ENCODE measurements around the gene CTNNA2.

CTNNA2 gene

GRCh38 chr2:79771493-79771892 is 258.6 kb downstream of the CTNNA2 start:
- Histone ChIP-seq H2BK12ac (ENCODE audit: low read length) (no peak overlapping the region), H3K79me1 (ENCODE audit: low read length) (no peaks in the 10 kb centered on the region), H2BK120ac (ENCODE audit: insufficient read depth, low read length, poor library complexity) (no peak overlapping the region), H4K12ac (ENCODE audit: low read depth, low read length) (no peak overlapping the region), H3K4me2 (ENCODE audit: low read length) (no peak overlapping the region), H2AFZ (ENCODE audit: insufficient read depth, low read length, poor library complexity) (no peak overlapping the region), H3K79me2 (ENCODE audit: control insufficient read depth, insufficient read depth, low read length, poor library complexity) (no peaks in the 10 kb centered on the region), H3K4me1 (ENCODE audit: control insufficient read depth in 1 of 2, insufficient read depth in 2 of 2, low read length in 2 of 2) (no peaks in the 10 kb centered on the region), H3K27ac (ENCODE audit: low read depth, low read length) (no peak overlapping the region), H4K91ac (ENCODE audit: low read depth, low read length) (no peak overlapping the region), H3K4ac (ENCODE audit: low read depth, low read length) (no peak overlapping the region), H3K14ac (ENCODE audit: low read length) (no peak overlapping the region), H3K9me3 (ENCODE audit: insufficient read depth, low read depth, low read length) (no peaks in the 10 kb centered on the region), H3K9ac (ENCODE audit: low read length) (no peak overlapping the region), H3K18ac (ENCODE audit: low read length) (no peak overlapping the region), H3K27me3 (ENCODE audit: insufficient read depth, low read length) (no peaks in the 10 kb centered on the region), H2AK5ac (ENCODE audit: low read length) (no peak overlapping the region), H3K4me3 (ENCODE audit: low read depth, low read length) (no peak overlapping the region), H4K8ac (ENCODE audit: low read depth, low read length) (no peak overlapping the region), H2BK5ac (ENCODE audit: low read depth, low read length, poor library complexity) (no peak overlapping the region), H3K36me3 (ENCODE audit: control insufficient read depth in 1 of 2, insufficient read depth in 2 of 2, low read length in 2 of 2) (no peaks in the 10 kb centered on the region), H3K23ac (ENCODE audit: low read length) (no peak overlapping the region)
- DNase-seq: no peak
- no CpG with 5 or more reads among the region's 3 CpGs for WGBS (ENCODE audit: extremely low coverage, insufficient coverage, insufficient read length)

- Histone ChIP-seq H3K36me3 (ENCODE audit: control insufficient read depth in 1 of 2, insufficient read depth in 2 of 2, low read length in 2 of 2) (no peaks in the 10 kb centered on the region), H3K9ac (ENCODE audit: low read length) (no peak overlapping the region), H3K27ac (ENCODE audit: low read depth, low read length) (no peak overlapping the region), H3K79me1 (ENCODE audit: low read length) (no peaks in the 10 kb centered on the region), H3K18ac (ENCODE audit: low read length) (no peak overlapping the region), H4K8ac (ENCODE audit: low read depth, low read length) (no peak overlapping the region), H3K27me3 (ENCODE audit: insufficient read depth, low read length) (no peaks in the 10 kb centered on the region), H3K23ac (ENCODE audit: low read length) (no peak overlapping the region), H3K4me2 (ENCODE audit: low read length) (no peak overlapping the region), H4K12ac (ENCODE audit: low read depth, low read length) (no peak overlapping the region), H3K4me1 (ENCODE audit: control insufficient read depth in 1 of 2, insufficient read depth in 2 of 2, low read length in 2 of 2) (no peaks in the 10 kb centered on the region), H3K4me3 (ENCODE audit: low read depth, low read length) (no peak overlapping the region), H2BK120ac (ENCODE audit: insufficient read depth, low read length, poor library complexity) (no peak overlapping the region), H3K9me3 (ENCODE audit: insufficient read depth, low read depth, low read length) (no peaks in the 10 kb centered on the region), H3K14ac (ENCODE audit: low read length) (no peak overlapping the region), H2BK5ac (ENCODE audit: low read depth, low read length, poor library complexity) (no peak overlapping the region), H4K91ac (ENCODE audit: low read depth, low read length) (no peak overlapping the region), H2BK12ac (ENCODE audit: low read length) (no peak overlapping the region), H3K79me2 (ENCODE audit: control insufficient read depth, insufficient read depth, low read length, poor library complexity) (no peaks in the 10 kb centered on the region), H2AFZ (ENCODE audit: insufficient read depth, low read length, poor library complexity) (no peak overlapping the region), H2AK5ac (ENCODE audit: low read length) (no peak overlapping the region), H3K4ac (ENCODE audit: low read depth, low read length) (no peak overlapping the region)
- no CpG with 5 or more reads among the region's 2 CpGs for WGBS (ENCODE audit: extremely low coverage, insufficient coverage, insufficient read length)
- no peak for DNase-seq
Measured at GRCh38 chr2:79774016-79774415, 261.2 kb downstream of the CTNNA2 start.

GRCh38 chr2:79776461-79776860 is 263.6 kb downstream of the CTNNA2 start:
- Histone ChIP-seq H3K4ac (ENCODE audit: low read depth, low read length) (no peak overlapping the region), H2BK12ac (ENCODE audit: low read length) (no peak overlapping the region), H4K91ac (ENCODE audit: low read depth, low read length) (no peak overlapping the region), H3K27me3 (ENCODE audit: insufficient read depth, low read length) (no peaks in the 10 kb centered on the region), H3K27ac (ENCODE audit: low read depth, low read length) (no peak overlapping the region), H3K79me2 (ENCODE audit: control insufficient read depth, insufficient read depth, low read length, poor library complexity) (no peaks in the 10 kb centered on the region), H4K12ac (ENCODE audit: low read depth, low read length) (no peak overlapping the region), H3K79me1 (ENCODE audit: low read length) (no peaks in the 10 kb centered on the region), H3K4me2 (ENCODE audit: low read length) (no peak overlapping the region), H2AK5ac (ENCODE audit: low read length) (no peak overlapping the region), H3K9ac (ENCODE audit: low read length) (no peak overlapping the region), H3K4me3 (ENCODE audit: low read depth, low read length) (no peak overlapping the region), H2BK5ac (ENCODE audit: low read depth, low read length, poor library complexity) (no peak overlapping the region), H2BK120ac (ENCODE audit: insufficient read depth, low read length, poor library complexity) (no peak overlapping the region), H4K8ac (ENCODE audit: low read depth, low read length) (no peak overlapping the region), H3K14ac (ENCODE audit: low read length) (no peak overlapping the region), H3K9me3 (ENCODE audit: insufficient read depth, low read depth, low read length) (no peaks in the 10 kb centered on the region), H3K23ac (ENCODE audit: low read length) (no peak overlapping the region), H3K36me3 (ENCODE audit: control insufficient read depth in 1 of 2, insufficient read depth in 2 of 2, low read length in 2 of 2) (no peaks in the 10 kb centered on the region), H3K4me1 (ENCODE audit: control insufficient read depth in 1 of 2, insufficient read depth in 2 of 2, low read length in 2 of 2) (peaks cover 0 to 2% of the 10 kb centered on the region in 2 experiments), H3K18ac (ENCODE audit: low read length) (no peak overlapping the region), H2AFZ (ENCODE audit: insufficient read depth, low read length, poor library complexity) (no peak overlapping the region)
- DNase-seq: no peak
- no CpG with 5 or more reads among the region's 2 CpGs for WGBS (ENCODE audit: extremely low coverage, insufficient coverage, insufficient read length)

- Histone ChIP-seq H4K8ac (ENCODE audit: low read depth, low read length) (no peak overlapping the region), H3K9me3 (ENCODE audit: insufficient read depth, low read depth, low read length) (no peaks in the 10 kb centered on the region), H2BK12ac (ENCODE audit: low read length) (no peak overlapping the region), H3K23ac (ENCODE audit: low read length) (no peak overlapping the region), H2AK5ac (ENCODE audit: low read length) (no peak overlapping the region), H3K4me1 (ENCODE audit: control insufficient read depth in 1 of 2, insufficient read depth in 2 of 2, low read length in 2 of 2) (peaks cover 0 to 2% of the 10 kb centered on the region in 2 experiments), H3K4me3 (ENCODE audit: low read depth, low read length) (no peak overlapping the region), H2BK5ac (ENCODE audit: low read depth, low read length, poor library complexity) (no peak overlapping the region), H3K4ac (ENCODE audit: low read depth, low read length) (no peak overlapping the region), H3K27me3 (ENCODE audit: insufficient read depth, low read length) (no peaks in the 10 kb centered on the region), H4K91ac (ENCODE audit: low read depth, low read length) (no peak overlapping the region), H2BK120ac (ENCODE audit: insufficient read depth, low read length, poor library complexity) (no peak overlapping the region), H3K79me1 (ENCODE audit: low read length) (no peaks in the 10 kb centered on the region), H4K12ac (ENCODE audit: low read depth, low read length) (no peak overlapping the region), H3K9ac (ENCODE audit: low read length) (no peak overlapping the region), H3K14ac (ENCODE audit: low read length) (no peak overlapping the region), H3K36me3 (ENCODE audit: control insufficient read depth in 1 of 2, insufficient read depth in 2 of 2, low read length in 2 of 2) (no peaks in the 10 kb centered on the region), H3K18ac (ENCODE audit: low read length) (no peak overlapping the region), H3K27ac (ENCODE audit: low read depth, low read length) (no peak overlapping the region), H3K4me2 (ENCODE audit: low read length) (no peak overlapping the region), H3K79me2 (ENCODE audit: control insufficient read depth, insufficient read depth, low read length, poor library complexity) (no peaks in the 10 kb centered on the region), H2AFZ (ENCODE audit: insufficient read depth, low read length, poor library complexity) (no peak overlapping the region)
- no CpG with 5 or more reads among the region's 1 CpG for WGBS (ENCODE audit: extremely low coverage, insufficient coverage, insufficient read length)
- no peak for DNase-seq
Measured at GRCh38 chr2:79780781-79781180, 267.9 kb downstream of the CTNNA2 start.
